A673 (cell line): ENCODE measurements around the gene PPP1R13L.

Experiments used
- EZH2 ChIP-seq: fragments of 200-600 bp; sonication (generic); IDR thresholded peaks from 2 replicates; pipeline ENCODE4 v1.6.1; 2017; ENCODE audit warnings: borderline replicate concordance, low read depth, mild to moderate bottlenecking, mixed read lengths, antibody characterized with exemption, low read length; ENCODE audit not compliant: poor library complexity, severe bottlenecking
- TF ChIP-seq, protein P1 (sequence below): fragments of 300-800, 200-600 bp; sonication (generic); conservative IDR thresholded peaks from 2 replicates; pipeline ENCODE4 v1.5.1; 2017; ENCODE audit warnings: low read depth, mild to moderate bottlenecking, antibody characterized with exemption, low read length, moderate library complexity, mixed read lengths

DNA sequence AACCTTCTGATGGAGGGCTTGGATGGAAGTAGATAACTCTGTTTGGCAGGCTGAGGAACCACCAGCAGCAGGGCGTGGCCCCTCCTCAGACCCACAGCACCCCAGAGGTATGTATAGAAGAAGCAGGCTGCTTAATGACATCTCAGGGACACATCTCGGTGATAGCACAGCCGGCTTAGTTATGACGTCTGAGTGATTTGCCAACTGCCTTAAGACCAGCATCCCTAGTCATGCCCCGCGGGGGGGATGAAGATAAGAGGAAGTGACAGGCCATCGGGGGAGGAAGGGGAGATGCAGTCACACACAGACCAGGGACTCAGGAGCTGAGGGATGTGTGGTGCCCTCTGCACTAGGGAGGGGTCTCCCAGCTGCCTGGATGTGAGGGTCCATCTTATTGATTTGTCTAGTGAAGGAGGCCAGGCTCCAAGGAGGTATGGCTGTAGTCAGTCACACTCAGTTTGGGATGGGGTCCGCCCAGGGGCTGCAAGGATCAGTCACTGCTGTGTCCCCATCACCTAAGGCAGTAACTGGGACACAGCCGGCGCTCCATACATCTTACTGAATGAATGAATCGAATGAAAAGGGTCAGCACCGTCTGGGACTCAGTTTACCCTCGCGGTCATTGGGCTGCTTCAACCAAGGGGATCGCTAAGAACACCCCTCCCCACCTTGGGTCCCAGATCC, 38.1 kb upstream of the PPP1R13L start:
- TF ChIP-seq, protein P1, sequence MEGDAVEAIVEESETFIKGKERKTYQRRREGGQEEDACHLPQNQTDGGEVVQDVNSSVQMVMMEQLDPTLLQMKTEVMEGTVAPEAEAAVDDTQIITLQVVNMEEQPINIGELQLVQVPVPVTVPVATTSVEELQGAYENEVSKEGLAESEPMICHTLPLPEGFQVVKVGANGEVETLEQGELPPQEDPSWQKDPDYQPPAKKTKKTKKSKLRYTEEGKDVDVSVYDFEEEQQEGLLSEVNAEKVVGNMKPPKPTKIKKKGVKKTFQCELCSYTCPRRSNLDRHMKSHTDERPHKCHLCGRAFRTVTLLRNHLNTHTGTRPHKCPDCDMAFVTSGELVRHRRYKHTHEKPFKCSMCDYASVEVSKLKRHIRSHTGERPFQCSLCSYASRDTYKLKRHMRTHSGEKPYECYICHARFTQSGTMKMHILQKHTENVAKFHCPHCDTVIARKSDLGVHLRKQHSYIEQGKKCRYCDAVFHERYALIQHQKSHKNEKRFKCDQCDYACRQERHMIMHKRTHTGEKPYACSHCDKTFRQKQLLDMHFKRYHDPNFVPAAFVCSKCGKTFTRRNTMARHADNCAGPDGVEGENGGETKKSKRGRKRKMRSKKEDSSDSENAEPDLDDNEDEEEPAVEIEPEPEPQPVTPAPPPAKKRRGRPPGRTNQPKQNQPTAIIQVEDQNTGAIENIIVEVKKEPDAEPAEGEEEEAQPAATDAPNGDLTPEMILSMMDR: no peak
- TF ChIP-seq EZH2: no peak
